K562 (cell line): ENCODE measurements around the gene PLTP. TPM values are rescaled to one million over a fixed set of nuclear protein-coding genes. Genes with fewer than 3 reads are reported as not detected.

ENCODE experiments used
- ATAC-seq: fragments of 200-7000 bp; cut with Tn5 transposase; 3 replicates; pipeline ENCODE4 v1.9.1; 2020; ENCODE audit warnings: moderate library complexity
- BruUV-seq: library from RNA; stranded (reverse); fragments of 400-500 nt; replicated peaks from 2 replicates; lab custom pipeline; 2021; lab: Mats Ljungman, UMichigan
- CTCF ChIA-PET: fragments of 300-600 bp; formaldehyde crosslinking; extraction: SDS; loops from one replicate; lab custom pipeline; 2021; ENCODE audit warnings: low intra/inter-chr PET ratio; lab: Yijun Ruan, JAX
- POLR2A ChIA-PET: fragments of 300-600, 350-650 bp; sonication (Branson Sonifier 250); formaldehyde crosslinking; extraction: SDS; loops from one replicate; lab custom pipeline; 2021; ENCODE audit warnings: antibody characterized with exemption, inconsistent platforms; lab: Yijun Ruan, JAX
- DNase-seq, 4 experiments: peaks; one replicate each; pipeline versions ENCODE4 v3.0.0 to v3.0.0-alpha.2; 2011 to 2018; ENCODE audit warnings: low spot score in 3 of 4, mixed read lengths in 3 of 4; ENCODE audit errors: extremely low read depth in 1 of 4
- FAIRE-seq: peaks from 2 replicates; lab custom pipeline; 2011; peaks lifted over from hg19 to GRCh38; lab: Jason Lieb, UNC
- H2AFZ ChIP-seq: 2 replicates; pipeline ENCODE4 v1.6.0; 2011; ENCODE audit warnings: low read depth, low read length, control low read depth, inconsistent platforms
- H3K27ac ChIP-seq: fragments of 200-600 bp; 3 replicates; pipeline ENCODE4 v1.8.0; 2011; ENCODE audit warnings: low read depth, mild to moderate bottlenecking, control low read depth, inconsistent platforms, low read length, moderate library complexity, mixed read lengths; ENCODE audit errors: extremely low read depth
- H3K27me3 ChIP-seq, 2 experiments: fragments of 300-600 bp in 1 of 2; 2 replicates in 1 of 2; 3 replicates in 1 of 2; pipeline versions ENCODE4 v1.6.0 to v1.8.0; 2011; ENCODE audit warnings: inconsistent platforms in 2 of 2, low read length in 2 of 2, mild to moderate bottlenecking in 1 of 2, mixed read lengths in 1 of 2, moderate library complexity in 1 of 2; ENCODE audit not compliant: control insufficient read depth in 2 of 2, insufficient read depth in 2 of 2
- H3K36me3 ChIP-seq: fragments of 300-600 bp; 3 replicates; pipeline ENCODE4 v1.8.0; 2011; ENCODE audit warnings: mild to moderate bottlenecking, low read length, inconsistent platforms; ENCODE audit not compliant: control insufficient read depth, insufficient read depth
- H3K4me1 ChIP-seq, 2 experiments: fragments of 200-600 bp in 1 of 2; replicated peaks in 1 of 2; 2 replicates in 1 of 2; 3 replicates in 1 of 2; pipeline versions ENCODE4 v1.5.1 to v1.8.0; 2011; ENCODE audit warnings: inconsistent platforms in 2 of 2, low read length in 2 of 2, mild to moderate bottlenecking in 1 of 2, mixed read lengths in 1 of 2, moderate library complexity in 1 of 2; ENCODE audit not compliant: control insufficient read depth in 2 of 2, insufficient read depth in 2 of 2
- H3K4me2 ChIP-seq: 2 replicates; pipeline ENCODE4 v1.6.1; 2011; ENCODE audit warnings: low read length, control low read depth, inconsistent platforms, mixed read lengths; ENCODE audit not compliant: insufficient read depth
- H3K4me3 ChIP-seq: fragments of 200-600 bp; sonication (generic), shearing (Covaris generic); 2 replicates; pipeline ENCODE4 v1.5.1; 2016; ENCODE audit warnings: control low read depth, inconsistent platforms
- H3K79me2 ChIP-seq: fragments of 200-600 bp; 3 replicates; pipeline ENCODE4 v1.8.0; 2011; ENCODE audit warnings: low read length, inconsistent platforms; ENCODE audit not compliant: control insufficient read depth, insufficient read depth
- H3K9ac ChIP-seq, 2 experiments: 2 replicates each; pipeline versions ENCODE4 v1.6.0 to v1.6.1; 2011; ENCODE audit warnings: low read depth in 2 of 2, low read length in 2 of 2, control low read depth in 1 of 2, inconsistent platforms in 1 of 2, mild to moderate bottlenecking in 1 of 2, mixed read lengths in 1 of 2; ENCODE audit not compliant: insufficient read depth in 1 of 2
- H3K9me1 ChIP-seq: one replicate; pipeline ENCODE4 v1.6.0; 2011; ENCODE audit warnings: inconsistent platforms, mild to moderate bottlenecking, low read length, moderate library complexity; ENCODE audit not compliant: control insufficient read depth, insufficient read depth
- H3K9me3 ChIP-seq: replicated peaks from 2 replicates; pipeline ENCODE4 v1.5.1; 2011; ENCODE audit warnings: low read depth, low read length, inconsistent platforms; ENCODE audit not compliant: control insufficient read depth, insufficient read depth
- H4K20me1 ChIP-seq: replicated peaks from 2 replicates; pipeline ENCODE4 v1.6.1; 2011; ENCODE audit warnings: low read length, inconsistent platforms, mixed read lengths; ENCODE audit not compliant: control insufficient read depth, insufficient read depth
- AFF4 ChIP-seq: sonication (generic); formaldehyde crosslinking; IDR thresholded peaks from 2 replicates; pipeline ENCODE4 v1.8.0; 2023; ENCODE audit warnings: mild to moderate bottlenecking, missing genetic modification reagents
- CBX3 ChIP-seq, 2 experiments: IDR thresholded peaks; 1 replicate in 1 of 2; 2 replicates in 1 of 2; pipeline ENCODE4 v1.6.1; 2012; ENCODE audit warnings: inconsistent platforms in 2 of 2, low read length in 2 of 2, borderline replicate concordance in 1 of 2, control low read depth in 1 of 2
- ETV1 ChIP-seq: fragments of 450-650 bp; conservative IDR thresholded peaks from 2 replicates; pipeline ENCODE4 v1.6.1; 2016; ENCODE audit warnings: missing genetic modification characterization, control low read depth, low read depth, missing compliant biosample characterization
- HCFC1 ChIP-seq: IDR thresholded peaks from 2 replicates; pipeline ENCODE4 v1.6.1; 2012; ENCODE audit warnings: low read depth, low read length, improper control_type of control experiment
- HOXB6 ChIP-seq: fragments of 250-450 bp; sonication (Bioruptor Pico); IDR thresholded peaks from 2 replicates; pipeline ENCODE4 v1.5.1; 2022; ENCODE audit warnings: mild to moderate bottlenecking, borderline replicate concordance
- ID3 ChIP-seq, 2 experiments: fragments of 250-450 bp in 1 of 2; fragments of 450-650 bp in 1 of 2; sonication (Bioruptor Pico) in 1 of 2; IDR thresholded peaks; 2 replicates each; pipeline versions ENCODE4 v1.6.1 to v1.8.0; 2016 to 2021; ENCODE audit warnings: mild to moderate bottlenecking in 2 of 2, moderate library complexity in 2 of 2, missing compliant biosample characterization in 1 of 2, missing genetic modification characterization in 1 of 2
- KAT7 ChIP-seq: sonication (generic); formaldehyde crosslinking; IDR thresholded peaks from 2 replicates; pipeline ENCODE4 v1.8.0; 2022; ENCODE audit warnings: missing genetic modification reagents, mild to moderate bottlenecking, borderline replicate concordance
- MAFF ChIP-seq: IDR thresholded peaks from 2 replicates; pipeline ENCODE4 v1.6.1; 2012; ENCODE audit warnings: low read length, improper control_type of control experiment
- NFATC3 ChIP-seq: fragments of 450-650 bp; IDR thresholded peaks from 2 replicates; pipeline ENCODE4 v1.6.1; 2017; ENCODE audit warnings: mild to moderate bottlenecking
- ZFP30 ChIP-seq: fragments of 250-450 bp; sonication (Bioruptor Pico); IDR thresholded peaks from 2 replicates; pipeline ENCODE4 v1.8.0; 2022; ENCODE audit warnings: moderate library complexity, mild to moderate bottlenecking, inconsistent platforms, borderline replicate concordance
- ZNF511 ChIP-seq: sonication (generic); formaldehyde crosslinking; IDR thresholded peaks from 2 replicates; pipeline ENCODE4 v1.8.0; 2022; ENCODE audit warnings: mild to moderate bottlenecking, missing genetic modification reagents
- WGBS: fragments of 100-300 bp; shearing (Covaris generic); methylation state at CpG from one replicate; pipeline ENCODE4 v1.1.6; 2016; ENCODE audit warnings: low coverage, mixed read lengths; ENCODE audit not compliant: insufficient coverage; ENCODE audit errors: missing lambda C conversion rate; 5-methylcytosine and 5-hydroxymethylcytosine counted together
- in situ Hi-C: fragments of 300-500 bp; cut with MboI; formaldehyde crosslinking; loops from 4 replicates; pipeline ENCODE4 v1.15.0; 2018; ENCODE audit warnings: inconsistent platforms, mixed read lengths
- intact Hi-C: fragments of 100-400 bp; cut with micrococcal nuclease; formaldehyde crosslinking; loops from 2 replicates; pipeline ENCODE4 v1.14.2; 2022
- polyA plus RNA-seq, 8 experiments: library from polyadenylated mRNA; depleted of rRNA in 4 of 8; stranded (reverse) in 5 of 8; unstranded in 3 of 8; fragments of >200 nt; fragmentation: Nextera tagmentation in 2 of 8; fragmentation: Illumina TruSeq in 1 of 8; extraction: Ambion mirVana in 2 of 8; extraction: Trizol in 1 of 8; gene quantifications; 2 replicates each; pipeline versions ENCODE4 v1.2.1 to v1.2.3, GENCODE V29; 2011 to 2014; ENCODE audit warnings: inconsistent platforms in 1 of 8, missing spikeins in 1 of 8
- total RNA-seq, 7 experiments: library from RNA; depleted of rRNA in 6 of 7; stranded (reverse); fragments of >200 nt in 6 of 7; fragmentation: Illumina TruSeq in 2 of 7; extraction: Trizol in 2 of 7; gene quantifications; 2 replicates each; pipeline versions ENCODE4 v1.2.1 to v1.2.3, GENCODE V29; 2011 to 2021; ENCODE audit warnings: low replicate concordance in 1 of 7

The PLTP gene
- total and polyA plus RNA-seq, 9 of the 15 experiments (the other 6 are each of a cell fraction or from before 2014, with no cell fraction given): 2.8 to 29.3 (median 17.6) TPM

GRCh38 chr20:45925821-45926506, 14.0 kb upstream of the PLTP start:
- in situ Hi-C loops: no loop called here
- H3K9ac ChIP-seq: no peak overlapping the region
- H3K9me1 ChIP-seq: no peaks in the 10 kb centered on the region
- H3K27me3 ChIP-seq: no peaks in the 10 kb centered on the region; a peak in 1 of 5 replicates
- H2AFZ ChIP-seq: no peak overlapping the region
- H4K20me1 ChIP-seq: peaks cover 3% of the 10 kb centered on the region; the same call in 1 of the 2 replicates
- FAIRE-seq: no peak
- POLR2A ChIA-PET: interaction anchor here (0.7 to 8.0 kb wide), 3 partner anchors 7 to 23 kb away, joined by 3 to 91 read pairs (median 3); partner anchors contain the start of gene PCIF1
- no peak for DNase-seq
- H3K4me3 ChIP-seq: no peak overlapping the region
- no peak overlapping the region for H3K27ac ChIP-seq
- CTCF ChIA-PET: no interaction called here
- H3K36me3 ChIP-seq: no peaks in the 10 kb centered on the region
- TF ChIP-seq ETV1 (tag): no peak
- TF ChIP-seq AFF4 (CRISPR knock-in tag): no peak
- TF ChIP-seq KAT7 (CRISPR knock-in tag): no peak
- no peak for TF ChIP-seq ID3 (CRISPR knock-in tag; IDR thresholded peaks at IDR 0.05)
- no peak for TF ChIP-seq ID3 (tag; IDR thresholded peaks at IDR 0.05)
- TF ChIP-seq HCFC1: no peak
- no peak for TF ChIP-seq MAFF
- no peak for TF ChIP-seq CBX3 (IDR thresholded peaks at IDR 0.05; ENCODE audit: borderline replicate concordance in 1 of 2, low read length in 2 of 2)
- TF ChIP-seq ZNF511 (CRISPR knock-in tag): no peak
- no peak for TF ChIP-seq ZFP30 (CRISPR knock-in tag)
- no peak for TF ChIP-seq NFATC3
- no peak for TF ChIP-seq HOXB6 (CRISPR knock-in tag)
- ATAC-seq: no peak
- no TSS peak for BruUV-seq
- H3K79me2 ChIP-seq: no peaks in the 10 kb centered on the region
- H3K9me3 ChIP-seq: no peaks in the 10 kb centered on the region
- intact Hi-C loops: no loop called here
- peaks cover 6 to 10% of the 10 kb centered on the region in 2 experiments; a peak in 4 of 5 replicates for H3K4me1 ChIP-seq
- 36% methylated on average over 9 of the region's 9 CpGs for WGBS
- no peak overlapping the region for H3K4me2 ChIP-seq
